Measurements from ENCODE around the gene GPRIN3.

The GPRIN3 gene

DNA sequence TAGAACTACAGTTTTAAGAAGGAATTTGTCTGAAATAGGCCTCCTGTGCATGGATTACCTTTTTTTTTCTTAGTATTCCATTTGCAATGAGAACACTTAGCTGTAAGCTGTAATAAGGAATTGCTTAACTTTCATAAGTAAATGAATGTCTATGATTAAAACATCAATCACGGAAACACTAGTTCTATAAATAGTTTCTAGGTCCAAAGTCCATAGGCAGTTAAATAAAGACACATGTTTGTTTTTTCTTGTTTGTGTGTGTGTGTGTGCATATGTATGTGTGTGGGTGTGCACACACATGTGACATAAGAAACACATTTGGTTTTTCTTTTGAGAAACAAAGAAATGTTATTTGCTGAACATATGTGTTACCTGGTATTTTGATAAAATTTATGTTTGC, 11.2 kb downstream of the GPRIN3 start:
- Histone ChIP-seq H3K9ac (no peak overlapping the region), H3K36me3 (no peaks in the 10 kb centered on the region), H3K4me3 (no peak overlapping the region), H3K27ac (no peak overlapping the region), H3K9me3 (peaks cover 8% of the 10 kb centered on the region; the same call in 1 of the 2 replicates), H3K27me3 (no peaks in the 10 kb centered on the region), H3K4me1 (peaks cover 93% of the 10 kb centered on the region), H3K4me2 (peak overlapping the region; percentile 83), H4K20me1 (no peaks in the 10 kb centered on the region)
- no peak for TF ChIP-seq Cebpa-rat (IDR thresholded peaks at IDR 0.05)

GRCh38 chr4:89295415-89295927, 12.1 kb downstream of the GPRIN3 start:
- peaks cover 93% of the 10 kb centered on the region for H3K4me1 ChIP-seq
- H3K9me3 ChIP-seq = peaks cover 8% of the 10 kb centered on the region; the same call in 1 of the 2 replicates
- H3K4me2 ChIP-seq = peak overlapping the region; percentile 83
- peak overlapping the region; percentile 54; the same call in 1 of the 2 replicates for H3K27ac ChIP-seq
- H3K36me3 ChIP-seq = no peaks in the 10 kb centered on the region
- H3K4me3 ChIP-seq = no peak overlapping the region; the same call in 1 of the 2 replicates
- no peak overlapping the region for H3K9ac ChIP-seq
- no peak for TF ChIP-seq Cebpa-rat (IDR thresholded peaks at IDR 0.05)
- no peaks in the 10 kb centered on the region for H3K27me3 ChIP-seq
- no peaks in the 10 kb centered on the region for H4K20me1 ChIP-seq

DNA sequence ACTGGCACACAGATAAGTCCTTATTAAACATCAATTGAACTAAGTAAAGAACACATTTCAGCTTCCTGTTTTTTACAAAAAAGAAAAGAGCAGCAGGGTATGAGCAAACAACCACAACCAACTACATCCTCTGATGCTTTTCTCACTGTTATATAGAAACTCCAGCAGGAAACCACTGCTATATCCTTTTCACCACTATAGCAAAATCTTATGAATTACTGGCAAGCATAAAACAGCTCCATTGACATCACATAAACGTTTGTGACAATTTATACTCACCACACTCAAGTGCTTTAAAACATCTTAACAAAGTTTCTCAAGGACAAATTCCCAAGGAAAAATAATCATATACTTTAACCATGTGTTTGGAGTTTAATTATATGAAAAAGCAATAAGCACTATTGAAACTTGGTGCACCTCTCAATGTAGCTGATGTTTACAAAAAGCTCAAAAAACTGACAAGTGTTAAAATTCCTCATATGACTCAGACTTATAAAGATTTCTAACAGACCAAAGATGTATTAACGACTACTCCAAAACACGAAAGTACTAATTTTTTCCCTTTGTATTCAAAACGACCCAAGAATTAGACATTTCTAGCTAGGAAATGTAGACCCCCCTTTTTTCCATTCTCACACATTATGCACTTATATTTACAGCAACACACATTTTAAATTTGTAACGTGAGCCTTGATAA, 12.9 kb downstream of the GPRIN3 start:
- H3K4me1 ChIP-seq = peaks cover 93% of the 10 kb centered on the region
- peak overlapping the region; percentile 83 for H3K4me2 ChIP-seq
- H3K9me3 ChIP-seq = peaks cover 8% of the 10 kb centered on the region; the same call in 1 of the 2 replicates
- no peaks in the 10 kb centered on the region for H4K20me1 ChIP-seq
- H3K27ac ChIP-seq = peak overlapping the region; percentile 70; the same call in 1 of the 2 replicates
- TF ChIP-seq Cebpa-rat (IDR thresholded peaks at IDR 0.05) = no peak
- no peaks in the 10 kb centered on the region for H3K36me3 ChIP-seq
- no peaks in the 10 kb centered on the region for H3K27me3 ChIP-seq
- no peak overlapping the region; the same call in 1 of the 2 replicates for H3K4me3 ChIP-seq
- H3K9ac ChIP-seq = no peak overlapping the region

- Histone ChIP-seq H4K20me1 (no peaks in the 10 kb centered on the region), H3K27me3 (no peaks in the 10 kb centered on the region), H3K27ac (peak overlapping the region; percentile 65), H3K36me3 (no peaks in the 10 kb centered on the region), H3K9me3 (peaks cover 8% of the 10 kb centered on the region; the same call in 1 of the 2 replicates), H3K4me1 (peaks cover 80% of the 10 kb centered on the region), H3K4me2 (peak overlapping the region; percentile 83), H3K4me3 (no peak overlapping the region), H3K9ac (no peak overlapping the region)
- no peak for TF ChIP-seq Cebpa-rat (IDR thresholded peaks at IDR 0.05)
Measured at GRCh38 chr4:89293299-89293698, 14.3 kb downstream of the GPRIN3 start.

- H3K4me2 ChIP-seq = peak overlapping the region; percentile 55
- no peaks in the 10 kb centered on the region for H3K27me3 ChIP-seq
- no peaks in the 10 kb centered on the region for H4K20me1 ChIP-seq
- peak overlapping the region; percentile 39 for H3K27ac ChIP-seq
- H3K36me3 ChIP-seq = no peaks in the 10 kb centered on the region
- no peak overlapping the region for H3K4me3 ChIP-seq
- peaks cover 8% of the 10 kb centered on the region; the same call in 1 of the 2 replicates for H3K9me3 ChIP-seq
- H3K9ac ChIP-seq = no peak overlapping the region; the same call in 1 of the 2 replicates
- no peak for TF ChIP-seq Cebpa-rat (IDR thresholded peaks at IDR 0.05)
- peaks cover 60% of the 10 kb centered on the region for H3K4me1 ChIP-seq
Measured at GRCh38 chr4:89290727-89291516, 16.7 kb downstream of the GPRIN3 start.

GRCh38 chr4:89289312-89289711, 18.3 kb downstream of the GPRIN3 start:
- no peak overlapping the region for H3K4me3 ChIP-seq
- no peak overlapping the region for H3K4me2 ChIP-seq
- peaks cover 8% of the 10 kb centered on the region; the same call in 1 of the 2 replicates for H3K9me3 ChIP-seq
- H4K20me1 ChIP-seq = no peaks in the 10 kb centered on the region
- H3K9ac ChIP-seq = no peak overlapping the region
- no peaks in the 10 kb centered on the region for H3K36me3 ChIP-seq
- no peak for TF ChIP-seq Cebpa-rat (IDR thresholded peaks at IDR 0.05)
- H3K27ac ChIP-seq = no peak overlapping the region
- H3K4me1 ChIP-seq = peaks cover 54% of the 10 kb centered on the region
- no peaks in the 10 kb centered on the region for H3K27me3 ChIP-seq

GRCh38 chr4:89288430-89288829, 19.2 kb downstream of the GPRIN3 start:
- Histone ChIP-seq H3K4me1 (peaks cover 54% of the 10 kb centered on the region), H3K4me2 (no peak overlapping the region), H4K20me1 (no peaks in the 10 kb centered on the region), H3K9ac (no peak overlapping the region), H3K36me3 (no peaks in the 10 kb centered on the region), H3K9me3 (peaks cover 8% of the 10 kb centered on the region; the same call in 1 of the 2 replicates), H3K27ac (no peak overlapping the region), H3K4me3 (no peak overlapping the region), H3K27me3 (no peaks in the 10 kb centered on the region)
- no peak for TF ChIP-seq Cebpa-rat (IDR thresholded peaks at IDR 0.05)

DNA sequence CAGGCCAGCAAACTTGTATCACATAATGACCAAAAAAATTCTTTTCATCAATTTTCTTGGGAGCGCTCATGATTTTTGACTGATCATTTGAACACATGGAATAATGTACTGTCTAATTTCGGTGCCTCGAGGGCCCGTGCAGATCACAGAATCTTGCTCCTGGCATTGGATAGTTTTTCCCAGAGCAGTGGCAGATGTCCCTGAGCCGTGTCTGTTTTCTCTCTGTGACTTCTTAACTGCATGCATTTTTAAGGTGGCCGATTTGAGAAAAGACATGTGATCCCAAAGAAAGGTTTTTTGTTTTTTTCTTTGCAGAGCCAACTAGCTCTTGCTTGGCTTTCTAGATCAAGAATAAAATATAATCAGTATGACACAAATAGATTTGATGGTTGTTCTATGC, 19.7 kb downstream of the GPRIN3 start:
- Histone ChIP-seq H3K4me1 (peaks cover 53% of the 10 kb centered on the region), H3K27ac (no peak overlapping the region), H3K27me3 (no peaks in the 10 kb centered on the region), H3K4me2 (no peak overlapping the region), H3K36me3 (no peaks in the 10 kb centered on the region), H3K9me3 (peaks cover 8% of the 10 kb centered on the region; the same call in 1 of the 2 replicates), H3K4me3 (no peak overlapping the region), H4K20me1 (no peaks in the 10 kb centered on the region), H3K9ac (no peak overlapping the region)
- no peak for TF ChIP-seq Cebpa-rat (IDR thresholded peaks at IDR 0.05)

GRCh38 chr4:89285745-89286144, 21.9 kb downstream of the GPRIN3 start:
- no peak overlapping the region for H3K9ac ChIP-seq
- no peak for TF ChIP-seq Cebpa-rat (IDR thresholded peaks at IDR 0.05)

More at GRCh38 chr4:89285745-89286144, 21.9 kb downstream of the GPRIN3 start:
- H3K4me3 ChIP-seq = no peak overlapping the region
- peak overlapping the region; percentile 39; the same call in 1 of the 2 replicates for H3K4me2 ChIP-seq
- peaks cover 38% of the 10 kb centered on the region for H3K4me1 ChIP-seq
- H3K9me3 ChIP-seq = peaks cover 4% of the 10 kb centered on the region; the same call in 1 of the 2 replicates
- no peak overlapping the region for H3K27ac ChIP-seq
- no peaks in the 10 kb centered on the region for H4K20me1 ChIP-seq
- H3K36me3 ChIP-seq = no peaks in the 10 kb centered on the region
- H3K27me3 ChIP-seq = no peaks in the 10 kb centered on the region

Data from BLaER1 (cell line).